GM12878 (cell line): Measurements from ENCODE around the gene SUCO. TPM values are rescaled to one million over a fixed set of nuclear protein-coding genes. Genes with fewer than 3 reads are reported as not detected.

Experiments used
- ATAC-seq: fragments of 200-7000 bp; cut with Tn5 transposase; 3 replicates; pipeline ENCODE4 v1.9.1; 2020; ENCODE audit warnings: mild to moderate bottlenecking, moderate library complexity
- BruUV-seq: library from RNA; stranded (reverse); fragments of 400-500 nt; replicated peaks from 2 replicates; lab custom pipeline; 2021; lab: Mats Ljungman, UMichigan
- CTCF ChIA-PET: fragments of 300-600 bp; sonication (Branson Sonifier 250); formaldehyde crosslinking; extraction: SDS; loops from one replicate; lab custom pipeline; 2021; ENCODE audit warnings: inconsistent platforms; lab: Yijun Ruan, JAX
- POLR2A ChIA-PET: fragments of 350-600 bp; formaldehyde crosslinking; extraction: SDS; loops from one replicate; lab custom pipeline; 2021; ENCODE audit warnings: inconsistent platforms; lab: Charles Lee
- RAD21 ChIA-PET: fragments of 300-600 bp; sonication (Branson Sonifier 250); formaldehyde crosslinking; loops from one replicate; lab custom pipeline; 2023; ENCODE audit warnings: antibody characterized with exemption; ENCODE audit not compliant: unreplicated experiment; lab: Charles Lee
- SMC1A ChIA-PET: fragments of 300-600 bp; sonication (Branson Sonifier 250); formaldehyde crosslinking; loops from one replicate; lab custom pipeline; 2023; ENCODE audit not compliant: unreplicated experiment, uncharacterized antibody; lab: Charles Lee
- DNase-seq: peaks from one replicate; pipeline ENCODE4 v3.0.0-alpha.2; 2011; ENCODE audit warnings: low read depth, low spot score
- FAIRE-seq: peaks from 3 replicates; lab custom pipeline; 2011; peaks lifted over from hg19 to GRCh38; lab: Jason Lieb, UNC
- H2AFZ ChIP-seq: 2 replicates; pipeline ENCODE4 v1.6.0; 2011; ENCODE audit warnings: low read depth, low read length, control low read depth; ENCODE audit not compliant: control insufficient read depth
- H3K27ac ChIP-seq: 2 replicates; pipeline ENCODE4 v1.5.1; 2011; ENCODE audit warnings: control low read depth; ENCODE audit not compliant: control insufficient read depth, insufficient read depth
- H3K27me3 ChIP-seq, 2 experiments: replicated peaks in 1 of 2; 2 replicates each; pipeline versions ENCODE4 v1.6.0 to v1.6.1; 2011; ENCODE audit warnings: low read length in 1 of 2; ENCODE audit not compliant: control insufficient read depth in 2 of 2, insufficient read depth in 2 of 2
- H3K36me3 ChIP-seq, 2 experiments: 2 replicates each; pipeline ENCODE4 v1.5.1; 2011; ENCODE audit warnings: low read length in 1 of 2; ENCODE audit not compliant: control insufficient read depth in 2 of 2, insufficient read depth in 2 of 2
- H3K4me1 ChIP-seq: 2 replicates; pipeline ENCODE4 v1.6.1; 2011; ENCODE audit warnings: mild to moderate bottlenecking, low read length, moderate library complexity, mixed read lengths; ENCODE audit not compliant: control insufficient read depth, insufficient read depth
- H3K4me2 ChIP-seq: 2 replicates; pipeline ENCODE4 v1.6.0; 2011; ENCODE audit warnings: control low read depth; ENCODE audit not compliant: control insufficient read depth, insufficient read depth
- H3K4me3 ChIP-seq: fragments of 200-600 bp; sonication (generic); 2 replicates; pipeline ENCODE4 v1.5.1; 2016
- H3K79me2 ChIP-seq: 2 replicates; pipeline ENCODE4 v1.6.0; 2011; ENCODE audit warnings: low read length; ENCODE audit not compliant: control insufficient read depth, insufficient read depth
- H3K9ac ChIP-seq: 2 replicates; pipeline ENCODE4 v1.8.0; 2011; ENCODE audit warnings: low read length, control low read depth, mixed read lengths; ENCODE audit not compliant: control insufficient read depth, insufficient read depth
- H3K9me3 ChIP-seq: replicated peaks from 3 replicates; pipeline ENCODE4 v1.5.1; 2011; ENCODE audit warnings: mild to moderate bottlenecking, low read length; ENCODE audit not compliant: control insufficient read depth, insufficient read depth
- H4K20me1 ChIP-seq: 2 replicates; pipeline ENCODE4 v1.6.0; 2011; ENCODE audit not compliant: control insufficient read depth, insufficient read depth
- FOXK2 ChIP-seq: fragments of 450-650 bp; IDR thresholded peaks from 2 replicates; pipeline ENCODE4 v1.6.1; 2017; ENCODE audit warnings: mild to moderate bottlenecking, moderate library complexity
- MYC ChIP-seq: IDR thresholded peaks from 2 replicates; pipeline ENCODE4 v1.6.1; 2011; ENCODE audit warnings: mild to moderate bottlenecking, low read length, moderate library complexity, inconsistent platforms; ENCODE audit not compliant: insufficient read depth, insufficient replicate concordance, insufficient read length, severe bottlenecking
- RELB ChIP-seq: fragments of 450-650 bp; IDR thresholded peaks from 2 replicates; pipeline ENCODE4 v1.6.1; 2017; ENCODE audit warnings: low read depth, mild to moderate bottlenecking, moderate library complexity
- SIX5 ChIP-seq: IDR thresholded peaks from 2 replicates; pipeline ENCODE4 v1.6.1; 2011; ENCODE audit warnings: mild to moderate bottlenecking, low read depth, low read length, moderate library complexity; ENCODE audit not compliant: severe bottlenecking
- SMC3 ChIP-seq: IDR thresholded peaks from 2 replicates; pipeline ENCODE4 v1.6.1; 2011; ENCODE audit warnings: low read length, improper control_type of control experiment, borderline replicate concordance
- YBX1 ChIP-seq: fragments of 450-650 bp; IDR thresholded peaks from 2 replicates; pipeline ENCODE4 v1.6.1; 2016; ENCODE audit warnings: antibody characterized with exemption
- WGBS: methylation state at CpG from one replicate; pipeline ENCODE4 v1.1.6; 2016; ENCODE audit warnings: low lambda C conversion rate; ENCODE audit not compliant: insufficient replicate concordance, insufficient coverage; ENCODE audit errors: missing lambda C conversion rate; 5-methylcytosine and 5-hydroxymethylcytosine counted together
- in situ Hi-C: fragments of 300-500 bp; cut with MboI; formaldehyde crosslinking; loops from 9 replicates; pipeline ENCODE4 v1.14.3; 2018; ENCODE audit warnings: mixed read lengths
- intact Hi-C: fragments of 100-400 bp; cut with micrococcal nuclease; formaldehyde crosslinking; loops from one replicate; pipeline ENCODE4 v1.14.2; 2022; ENCODE audit not compliant: unreplicated experiment
- polyA plus RNA-seq, 11 experiments: library from polyadenylated mRNA; depleted of rRNA in 4 of 11; unstranded in 6 of 11; stranded (reverse) in 5 of 11; fragments of >200 nt; fragmentation: Nextera tagmentation in 4 of 11; fragmentation: Illumina TruSeq in 1 of 11; extraction: Ambion mirVana in 4 of 11; extraction: Trizol in 1 of 11; gene quantifications; 1 replicate in 1 of 11; 2 replicates in 10 of 11; pipeline versions ENCODE4 v1.2.1 to v1.2.3, GENCODE V29; 2011 to 2016; ENCODE audit warnings: inconsistent platforms in 2 of 11, missing spikeins in 2 of 11, low read depth in 1 of 11
- total RNA-seq, 4 experiments: library from RNA; depleted of rRNA in 3 of 4; stranded (reverse); fragments of >200 nt in 3 of 4; fragmentation: Illumina TruSeq in 1 of 4; extraction: Trizol in 1 of 4; gene quantifications; 2 replicates each; pipeline versions ENCODE4 v1.2.1 to v1.2.3, GENCODE V29; 2013 to 2021

The SUCO gene
- total and polyA plus RNA-seq, 10 of the 15 experiments (the other 5 are each of a cell fraction or from before 2014, with no cell fraction given) = 1.7 to 15.3 (median 8.4) TPM

GRCh38 chr1:172547071-172547470, 14.1 kb downstream of the SUCO start:
- CTCF ChIA-PET = interaction anchor here (1.6 to 2.2 kb wide), 2 partner anchors 12 kb away, joined by 3 to 4 read pairs; no protein-coding TSS in a partner anchor
- intact Hi-C loops = no loop called here
- H3K79me2 ChIP-seq = peaks cover 56% of the 10 kb centered on the region

More at GRCh38 chr1:172547071-172547470, 14.1 kb downstream of the SUCO start:
- H2AFZ ChIP-seq = no peak overlapping the region
- TF ChIP-seq MYC (no peak), SMC3 (no peak), SIX5 (no peak), FOXK2 (no peak), YBX1 (no peak), RELB (no peak)
- TF ChIP-seq, all 136 proteins: peak for 0
- Histone ChIP-seq H3K4me2 (no peak overlapping the region), H3K9me3 (no peaks in the 10 kb centered on the region), H4K20me1 (0 out of 2 replicates have a peak, but pooled peaks cover 2% of the 10 kb centered on the region), H3K27me3 (no peaks in the 10 kb centered on the region), H3K36me3 (no peaks in the 10 kb centered on the region; a peak in 1 of 4 replicates), H3K27ac (no peak overlapping the region), H3K4me3 (no peak overlapping the region), H3K9ac (no peak overlapping the region), H3K4me1 (peaks cover 20% of the 10 kb centered on the region)
- DNase-seq (no peak), FAIRE-seq (no peak), ATAC-seq (no peak)
- RAD21 ChIA-PET = no interaction called here
- POLR2A ChIA-PET = interaction anchor here (1.1 kb wide), 1 partner anchor 15 kb away, joined by 4 read pairs; the partner anchor contains the start of gene SUCO
- SMC1A ChIA-PET = no interaction called here
- WGBS = 98% methylated on average over 3 of the region's 3 CpGs
- no TSS peak for BruUV-seq
- in situ Hi-C loops = no loop called here
